ENCODE measurements around the gene FBXO47. TPM values are rescaled to one million over a fixed set of nuclear protein-coding genes. Genes with fewer than 3 reads are reported as not detected.
"Not testable (repeated sequence)": the region's sequence is repeated elsewhere in the genome, so short reads cannot be mapped to it uniquely, and the experiment has no call there.

The FBXO47 gene
- total RNA-seq, 4 donors from 2014 or later = not detected

GRCh38 chr17:38982858-38983746, 15.9 kb upstream of the FBXO47 start:
- DNase-seq (ENCODE audit: low spot score in 2 of 2) = no peak
- H3K4me3 ChIP-seq = no peak overlapping the region
- H3K4me1 ChIP-seq = peaks cover 11% of the 10 kb centered on the region
- no peaks in the 10 kb centered on the region for H3K27me3 ChIP-seq
- H3K36me3 ChIP-seq = no peaks in the 10 kb centered on the region
- WGBS = 43% methylated on average over 11 of the region's 11 CpGs
- H3K27ac ChIP-seq = no peak overlapping the region
- TF ChIP-seq POLR2A (IDR thresholded peaks at IDR 0.05) (no peak), POLR2AphosphoS5 (IDR thresholded peaks at IDR 0.05) (no peak), CTCF (IDR thresholded peaks at IDR 0.05) (peak; percentile 70 to 92), EP300 (IDR thresholded peaks at IDR 0.05) (no peak)
- no peaks in the 10 kb centered on the region for H3K9me3 ChIP-seq

- no peak for TF ChIP-seq CTCF (IDR thresholded peaks at IDR 0.05)
- no peak for TF ChIP-seq POLR2A (IDR thresholded peaks at IDR 0.05)
- no peak for TF ChIP-seq POLR2AphosphoS5 (IDR thresholded peaks at IDR 0.05)
- no peak for TF ChIP-seq EP300 (IDR thresholded peaks at IDR 0.05)
Observed at GRCh38 chr17:38981636-38982035, 14.4 kb upstream of the FBXO47 start.

GRCh38 chr17:38980490-38981217, 13.5 kb upstream of the FBXO47 start:
- H3K36me3 ChIP-seq = no peaks in the 10 kb centered on the region
- H3K9me3 ChIP-seq = no peaks in the 10 kb centered on the region
- H3K27me3 ChIP-seq = no peaks in the 10 kb centered on the region
- peak overlapping the region; percentile 34 for H3K27ac ChIP-seq
- peak in 1 of 2 donors; percentile 16 for DNase-seq (ENCODE audit: low spot score in 2 of 2)
- TF ChIP-seq CTCF (IDR thresholded peaks at IDR 0.05) = no peak
- no peak for TF ChIP-seq POLR2AphosphoS5 (IDR thresholded peaks at IDR 0.05)
- TF ChIP-seq POLR2A (IDR thresholded peaks at IDR 0.05) = no peak
- TF ChIP-seq EP300 (IDR thresholded peaks at IDR 0.05) = no peak
- no peak overlapping the region for H3K4me3 ChIP-seq
- 46% methylated on average over 3 of the region's 3 CpGs for WGBS
- H3K4me1 ChIP-seq = peaks cover 11% of the 10 kb centered on the region

More at GRCh38 chr17:38981636-38982035, 14.4 kb upstream of the FBXO47 start:
- DNase-seq (ENCODE audit: low spot score in 2 of 2) = no peak
- WGBS = 57% methylated on average over 2 of the region's 2 CpGs
- Histone ChIP-seq H3K27ac (peak overlapping the region; percentile 34), H3K27me3 (no peaks in the 10 kb centered on the region), H3K36me3 (no peaks in the 10 kb centered on the region), H3K9me3 (no peaks in the 10 kb centered on the region), H3K4me1 (peaks cover 11% of the 10 kb centered on the region), H3K4me3 (no peak overlapping the region)

- Histone ChIP-seq H3K27ac (no peak overlapping the region), H3K9me3 (no peaks in the 10 kb centered on the region), H3K36me3 (no peaks in the 10 kb centered on the region), H3K4me1 (peaks cover 7% of the 10 kb centered on the region), H3K4me3 (no peak overlapping the region), H3K27me3 (no peaks in the 10 kb centered on the region)
- no peak for TF ChIP-seq CTCF (IDR thresholded peaks at IDR 0.05)
- TF ChIP-seq EP300 (IDR thresholded peaks at IDR 0.05) = no peak
- no peak for TF ChIP-seq POLR2A (IDR thresholded peaks at IDR 0.05)
- no peak for TF ChIP-seq POLR2AphosphoS5 (IDR thresholded peaks at IDR 0.05)
- WGBS = 95% methylated on average over 4 of the region's 4 CpGs
- peak in 1 of 2 donors; percentile 15 for DNase-seq (ENCODE audit: low spot score in 2 of 2)
Observed at GRCh38 chr17:38978180-38978579, 11.0 kb upstream of the FBXO47 start.

GRCh38 chr17:38976187-38976551, 9.0 kb upstream of the FBXO47 start:
- DNase-seq (ENCODE audit: low spot score in 2 of 2); H3K4me3 ChIP-seq; H3K27me3 ChIP-seq; H3K9me3 ChIP-seq; H3K27ac ChIP-seq; H3K4me1 ChIP-seq; H3K36me3 ChIP-seq: not testable (repeated sequence)
- 62% methylated on average over 6 of the region's 6 CpGs for WGBS
